Measurements from ENCODE around the gene LVRN. TPM values are rescaled to one million over a fixed set of nuclear protein-coding genes. Genes with fewer than 3 reads are reported as not detected.

Gene LVRN
- total and polyA plus RNA-seq, 2 experiments from 2014 or later: 0.31 to 0.45 TPM

GRCh38 chr5:115954144-115954543, 8.1 kb upstream of the LVRN start:
- TF ChIP-seq CTCF (conservative IDR thresholded peaks at IDR 0.05; ENCODE audit: low read depth in 2 of 2) (no peak), STAT1 (IDR thresholded peaks at IDR 0.05; ENCODE audit: unreplicated experiment) (no peak), ZNF462 (CRISPR knock-in tag; IDR thresholded peaks at IDR 0.05) (no peak), EZH2 (IDR thresholded peaks at IDR 0.05; ENCODE audit: low read depth, unreplicated experiment) (no peak)
- Histone ChIP-seq H3K79me2 (replicated peaks; ENCODE audit: insufficient read depth) (no peaks in the 10 kb centered on the region), H3K27me3 (ENCODE audit: insufficient read depth) (peaks cover 9% of the 10 kb centered on the region; the same call in 1 of the 2 replicates), H3K4me2 (peak overlapping the region; percentile 48), H3K27ac (ENCODE audit: low read depth) (no peak overlapping the region), H2AFZ (no peak overlapping the region), H3K4me3 (0 out of 2 replicates have a peak overlapping the region, but pooled peaks have one; percentile 1), H3K36me3 (ENCODE audit: insufficient read depth) (no peaks in the 10 kb centered on the region), H3F3A (replicated peaks; ENCODE audit: low read depth) (no peaks in the 10 kb centered on the region), H4K20me1 (replicated peaks; ENCODE audit: insufficient read depth) (no peaks in the 10 kb centered on the region), H3K9me2 (ENCODE audit: insufficient read depth) (no peaks in the 10 kb centered on the region), H3K4me1 (ENCODE audit: insufficient read depth) (peaks cover 27% of the 10 kb centered on the region)
- Mint-ChIP-seq H3K27ac (no peak overlapping the region), H3K36me3 (ENCODE audit: low read depth) (no peaks in the 10 kb centered on the region), H3K4me3 (no peak overlapping the region), H3K4me1 (peaks cover 27% of the 10 kb centered on the region), H3K27me3 (ENCODE audit: insufficient read depth, low read depth, poor library complexity) (peaks cover 2% of the 10 kb centered on the region), H3K9me3 (no peaks in the 10 kb centered on the region)
- peak; percentile 40 for DNase-seq (ENCODE audit: low spot score)
- ATAC-seq: peak; percentile 96
